ENCODE measurements around the gene SLC47A2.
"Not testable (repeated sequence)": the region's sequence is repeated elsewhere in the genome, so short reads cannot be mapped to it uniquely, and the experiment has no call there.

SLC47A2 gene

DNA sequence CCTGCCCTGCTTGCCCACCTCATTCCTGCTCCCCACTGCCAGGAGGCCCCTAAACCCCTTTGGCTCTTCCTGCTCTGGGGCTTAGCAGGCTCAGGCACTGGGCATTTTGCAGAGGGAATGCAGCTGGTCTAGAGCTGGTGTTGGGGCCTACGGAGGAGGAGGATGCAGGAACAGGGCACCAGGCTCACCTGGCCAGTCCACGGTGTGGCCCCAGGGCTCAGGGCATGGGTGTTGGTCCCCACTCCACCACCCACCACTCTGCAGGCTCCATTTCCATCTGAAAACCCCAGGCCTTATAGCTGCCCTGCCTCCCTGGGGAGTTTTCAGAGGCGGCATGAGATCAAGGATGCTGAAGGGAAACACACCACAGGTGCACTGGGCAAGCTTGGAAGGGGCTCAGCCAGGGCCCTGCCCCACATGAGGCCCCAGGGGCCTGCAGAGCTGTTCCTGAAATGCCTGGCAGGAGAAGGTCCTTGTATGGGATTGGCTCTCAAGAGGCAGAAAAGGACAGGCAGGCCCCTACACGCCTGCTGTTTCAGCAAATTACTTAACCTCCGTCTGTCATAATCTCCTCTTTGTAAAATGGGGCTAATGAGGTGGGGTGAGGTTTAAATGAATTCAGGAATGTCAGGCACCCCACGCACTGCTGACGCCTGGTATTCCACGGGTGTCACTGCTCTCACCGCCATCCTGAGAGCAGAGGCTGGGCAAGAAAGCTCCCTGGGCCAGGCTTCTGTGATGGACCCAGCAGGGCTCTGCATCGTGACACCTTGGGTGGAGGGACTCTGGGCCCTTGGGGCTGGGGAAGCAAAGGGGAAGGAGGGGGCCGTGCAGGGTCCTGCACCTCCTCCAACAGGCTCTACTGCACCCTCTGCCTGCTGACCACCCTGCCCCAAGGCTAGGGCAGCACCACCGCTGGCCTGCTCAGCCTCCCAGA is 9.3 kb downstream of the SLC47A2 start:
- peak; percentile 20 for DNase-seq

- DNase-seq = no peak
Measured at GRCh38 chr17:19705771-19706770, 10.3 kb downstream of the SLC47A2 start.

DNA sequence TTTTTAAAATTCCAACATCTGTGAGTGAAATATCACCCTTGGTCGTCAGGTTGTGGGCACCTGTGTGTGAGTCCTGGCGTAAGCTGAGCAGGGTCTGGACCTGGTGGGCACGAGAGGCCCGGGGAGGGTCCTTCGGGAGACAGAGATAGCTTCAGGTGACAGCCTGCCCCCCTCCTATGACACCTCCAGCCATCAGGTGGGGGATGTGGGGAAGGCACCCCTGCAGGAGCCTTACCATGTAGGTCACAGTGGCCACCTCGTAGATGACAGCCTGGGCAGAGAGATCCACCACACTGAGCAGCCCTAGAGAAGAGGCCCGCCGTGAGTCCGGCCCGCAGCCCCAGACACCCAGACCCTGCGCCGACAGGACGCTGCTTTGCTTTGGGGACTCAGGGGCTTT is 11.2 kb downstream of the SLC47A2 start:
- DNase-seq = no peak

- DNase-seq = no peak
Measured at GRCh38 chr17:19703828-19704613, 12.4 kb downstream of the SLC47A2 start.

GRCh38 chr17:19703106-19703827 is 13.1 kb downstream of the SLC47A2 start:
- DNase-seq = no peak

DNA sequence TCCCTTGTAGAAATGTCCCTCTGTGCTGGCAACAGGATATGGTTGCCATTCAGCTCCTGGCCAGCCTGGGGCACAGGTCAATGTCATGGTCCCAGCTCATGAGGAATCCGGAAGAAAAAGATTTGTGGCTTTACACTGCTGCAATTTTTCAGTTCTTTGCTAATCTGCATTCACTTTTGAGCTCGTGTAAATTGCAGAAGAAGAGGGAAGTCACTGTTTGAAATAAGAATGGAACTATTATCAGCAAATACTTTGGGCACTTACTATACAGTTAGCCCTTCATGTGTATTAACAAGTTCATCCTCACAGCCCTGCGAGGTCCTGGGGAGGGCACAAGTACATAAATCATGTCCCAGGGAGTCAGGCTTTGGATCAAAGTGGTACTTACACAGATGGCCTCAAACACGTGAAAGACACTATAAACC is 14.2 kb downstream of the SLC47A2 start:
- DNase-seq = no peak

GRCh38 chr17:19686400-19687090 is 29.8 kb downstream of the SLC47A2 start:
- DNase-seq = no peak

- not testable (repeated sequence) for DNase-seq
Measured at GRCh38 chr17:19684909-19685580, 31.3 kb downstream of the SLC47A2 start.

DNA sequence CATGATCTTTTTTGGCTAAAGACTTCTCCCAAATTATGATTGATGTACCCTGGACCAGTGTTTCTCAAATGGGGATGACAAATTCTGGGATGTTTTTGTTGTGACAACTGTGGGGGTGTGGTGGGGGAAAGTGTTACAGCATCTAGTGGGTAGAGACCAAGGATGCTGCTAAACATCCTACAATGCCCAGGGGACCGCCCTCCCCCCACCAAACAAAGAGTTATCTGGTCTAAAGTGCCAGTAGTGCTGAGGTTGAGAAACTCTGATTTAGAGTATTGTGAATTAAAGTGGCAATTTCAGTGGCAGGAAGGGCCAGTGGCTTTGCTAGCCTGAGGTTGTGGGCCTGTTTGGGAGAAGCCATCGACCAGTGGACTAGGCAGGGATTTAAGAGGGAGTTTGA is 33.3 kb downstream of the SLC47A2 start:
- DNase-seq = no peak

DNA sequence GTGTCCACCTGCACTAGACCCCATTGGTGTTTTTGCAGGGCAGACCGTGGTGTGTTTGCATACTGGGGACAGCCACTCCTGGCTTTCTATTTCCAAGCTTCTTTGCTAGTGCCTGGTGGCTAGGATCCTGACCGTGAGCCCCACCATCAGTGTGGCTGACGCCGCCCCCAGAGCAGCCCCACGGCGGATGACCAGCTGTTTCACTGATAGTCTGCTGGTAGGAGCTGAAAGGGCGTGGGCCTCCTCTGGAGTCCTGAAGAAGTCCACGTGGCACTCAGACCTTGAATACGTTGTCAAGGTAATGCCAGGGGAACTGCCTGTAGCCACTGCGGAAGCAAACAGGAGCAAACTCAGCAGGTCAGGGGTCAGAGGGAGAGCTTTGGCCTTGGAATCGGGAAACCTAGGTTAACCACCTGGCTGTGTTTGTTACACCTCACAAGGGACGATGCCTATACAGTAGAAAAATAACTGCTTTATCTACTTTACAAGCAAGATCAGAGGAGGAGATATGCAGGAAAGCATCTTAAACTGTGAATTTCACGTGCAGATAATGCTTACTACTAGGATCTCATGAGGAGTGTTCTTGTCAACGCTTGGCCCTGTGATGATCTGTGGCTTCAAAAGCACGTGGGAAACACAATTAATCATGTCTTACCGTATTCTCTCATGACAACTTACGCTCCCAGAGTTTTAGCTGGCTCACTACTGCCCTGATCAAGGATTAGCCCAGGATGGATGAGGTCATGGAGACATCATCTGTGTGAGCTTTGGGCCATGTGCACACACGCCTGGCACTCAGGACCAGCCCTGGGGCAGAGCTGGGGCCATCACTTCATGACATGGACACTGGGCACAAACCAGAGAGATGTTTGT is 37.6 kb downstream of the SLC47A2 start:
- no peak for DNase-seq

DNA sequence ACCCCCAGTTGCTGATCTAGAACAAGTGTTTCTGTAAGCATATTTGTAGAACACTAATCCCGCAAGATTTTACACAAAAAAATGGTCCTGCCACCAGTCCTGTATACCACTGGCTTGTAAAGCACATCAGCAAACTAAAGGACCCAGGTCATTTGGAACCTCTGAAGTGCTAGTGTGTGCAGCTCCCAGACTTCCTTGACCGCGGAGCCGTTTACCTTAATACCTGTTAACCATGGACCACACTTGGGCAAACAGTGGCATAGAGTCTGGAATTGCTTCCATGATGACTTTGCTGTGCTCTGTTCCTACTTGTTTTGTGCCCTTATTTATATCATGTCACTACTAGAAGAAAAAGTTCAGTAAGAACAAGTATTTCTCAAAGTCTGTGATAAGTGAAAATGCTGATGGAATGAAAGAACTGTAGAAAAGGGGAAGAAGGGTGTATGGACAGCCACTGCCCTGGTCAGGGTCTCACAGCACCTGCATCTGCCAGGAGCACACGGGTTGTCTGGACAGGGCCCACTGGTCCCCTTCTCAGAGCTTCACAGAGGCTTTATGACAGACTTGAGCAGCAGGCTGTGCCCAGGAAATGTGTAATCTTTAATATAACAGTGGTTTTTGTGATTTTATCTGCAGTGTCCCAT is 38.5 kb downstream of the SLC47A2 start:
- no peak for DNase-seq

- DNase-seq = no peak
Measured at GRCh38 chr17:19676896-19677295, 39.5 kb downstream of the SLC47A2 start.

- no peak for DNase-seq
Measured at GRCh38 chr17:19673623-19674022, 42.8 kb downstream of the SLC47A2 start.

- no peak for DNase-seq
Measured at GRCh38 chr17:19672009-19672750, 44.2 kb downstream of the SLC47A2 start.

GRCh38 chr17:19671433-19671832 is 45.0 kb downstream of the SLC47A2 start:
- no peak for DNase-seq

- no peak for DNase-seq
Measured at GRCh38 chr17:19670908-19671307, 45.5 kb downstream of the SLC47A2 start.

GRCh38 chr17:19669680-19670079 is 46.7 kb downstream of the SLC47A2 start:
- not testable (repeated sequence) for DNase-seq

- DNase-seq = no peak
Measured at GRCh38 chr17:19664821-19665181, 51.6 kb downstream of the SLC47A2 start.

All from 8988T (cell line).